ENCODE data around the gene PRR35. TPM values are rescaled to one million over a fixed set of nuclear protein-coding genes. Genes with fewer than 3 reads are reported as not detected.

PRR35 gene
- total and polyA plus RNA-seq, 2 experiments from 2014 or later: 0.66 TPM; not detected in 1

DNA sequence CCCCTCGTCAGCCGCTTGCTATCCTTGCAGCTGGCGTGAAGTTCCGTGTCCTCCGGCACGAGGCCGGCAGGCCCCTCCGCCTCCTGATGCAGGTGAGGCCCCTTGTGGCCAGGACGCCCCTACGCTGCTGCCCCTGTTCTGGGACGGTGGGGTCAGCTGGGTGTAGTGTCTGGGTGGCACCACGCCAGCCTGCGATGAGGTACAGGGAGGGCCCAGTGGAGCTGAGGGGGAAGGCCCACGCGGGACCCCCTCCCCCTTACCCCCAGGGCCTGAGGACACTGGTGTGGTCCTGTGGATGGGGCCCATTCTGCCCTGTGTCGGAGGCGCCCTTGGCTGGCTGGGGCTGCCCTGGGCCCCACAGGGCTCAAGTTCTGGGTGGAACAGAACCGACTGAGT, 22.0 kb downstream of the PRR35 start:
- TF ChIP-seq, protein P1, sequence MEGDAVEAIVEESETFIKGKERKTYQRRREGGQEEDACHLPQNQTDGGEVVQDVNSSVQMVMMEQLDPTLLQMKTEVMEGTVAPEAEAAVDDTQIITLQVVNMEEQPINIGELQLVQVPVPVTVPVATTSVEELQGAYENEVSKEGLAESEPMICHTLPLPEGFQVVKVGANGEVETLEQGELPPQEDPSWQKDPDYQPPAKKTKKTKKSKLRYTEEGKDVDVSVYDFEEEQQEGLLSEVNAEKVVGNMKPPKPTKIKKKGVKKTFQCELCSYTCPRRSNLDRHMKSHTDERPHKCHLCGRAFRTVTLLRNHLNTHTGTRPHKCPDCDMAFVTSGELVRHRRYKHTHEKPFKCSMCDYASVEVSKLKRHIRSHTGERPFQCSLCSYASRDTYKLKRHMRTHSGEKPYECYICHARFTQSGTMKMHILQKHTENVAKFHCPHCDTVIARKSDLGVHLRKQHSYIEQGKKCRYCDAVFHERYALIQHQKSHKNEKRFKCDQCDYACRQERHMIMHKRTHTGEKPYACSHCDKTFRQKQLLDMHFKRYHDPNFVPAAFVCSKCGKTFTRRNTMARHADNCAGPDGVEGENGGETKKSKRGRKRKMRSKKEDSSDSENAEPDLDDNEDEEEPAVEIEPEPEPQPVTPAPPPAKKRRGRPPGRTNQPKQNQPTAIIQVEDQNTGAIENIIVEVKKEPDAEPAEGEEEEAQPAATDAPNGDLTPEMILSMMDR (IDR thresholded peaks at IDR 0.05; ENCODE audit: low read depth, low read length): no peak
- peaks cover 6% of the 10 kb centered on the region for H3K4me1 ChIP-seq (ENCODE audit: low read depth)
- H3K27me3 ChIP-seq: no peaks in the 10 kb centered on the region
- H3K4me3 ChIP-seq: no peak overlapping the region
- H3K36me3 ChIP-seq: no peaks in the 10 kb centered on the region
- DNase-seq (ENCODE audit: low read depth in 1 of 2, low spot score in 1 of 2): no peak
- no peak overlapping the region for H3K27ac ChIP-seq
- H3K9me3 ChIP-seq (ENCODE audit: low read depth): no peaks in the 10 kb centered on the region

GRCh38 chr16:582614-583331, 22.6 kb downstream of the PRR35 start:
- DNase-seq (ENCODE audit: low read depth in 1 of 2, low spot score in 1 of 2): no peak
- Histone ChIP-seq H3K4me3 (no peak overlapping the region), H3K4me1 (ENCODE audit: low read depth) (peaks cover 7% of the 10 kb centered on the region), H3K27me3 (no peaks in the 10 kb centered on the region), H3K36me3 (no peaks in the 10 kb centered on the region), H3K27ac (no peak overlapping the region), H3K9me3 (ENCODE audit: low read depth) (no peaks in the 10 kb centered on the region)
- TF ChIP-seq, protein P1 (IDR thresholded peaks at IDR 0.05; ENCODE audit: low read depth, low read length): no peak

DNA sequence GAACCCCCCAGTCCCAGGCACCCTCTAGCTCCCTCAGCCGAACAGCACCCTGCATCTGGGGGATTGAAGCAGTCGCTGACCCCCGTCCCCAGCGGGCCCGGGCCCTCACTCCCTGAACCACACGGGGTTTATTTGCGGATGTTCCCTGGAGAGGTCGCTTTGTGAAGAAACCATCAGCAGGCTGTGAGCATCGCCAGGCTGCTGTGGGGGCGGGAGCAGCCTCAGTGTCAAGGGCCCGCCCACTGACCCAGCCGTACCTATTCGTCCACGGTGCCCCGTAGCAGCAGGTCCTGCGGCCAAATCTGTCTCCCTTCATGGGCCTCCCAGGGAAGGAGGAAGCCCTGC, 23.2 kb downstream of the PRR35 start:
- no peak overlapping the region for H3K4me3 ChIP-seq
- H3K27ac ChIP-seq: no peak overlapping the region

DNA sequence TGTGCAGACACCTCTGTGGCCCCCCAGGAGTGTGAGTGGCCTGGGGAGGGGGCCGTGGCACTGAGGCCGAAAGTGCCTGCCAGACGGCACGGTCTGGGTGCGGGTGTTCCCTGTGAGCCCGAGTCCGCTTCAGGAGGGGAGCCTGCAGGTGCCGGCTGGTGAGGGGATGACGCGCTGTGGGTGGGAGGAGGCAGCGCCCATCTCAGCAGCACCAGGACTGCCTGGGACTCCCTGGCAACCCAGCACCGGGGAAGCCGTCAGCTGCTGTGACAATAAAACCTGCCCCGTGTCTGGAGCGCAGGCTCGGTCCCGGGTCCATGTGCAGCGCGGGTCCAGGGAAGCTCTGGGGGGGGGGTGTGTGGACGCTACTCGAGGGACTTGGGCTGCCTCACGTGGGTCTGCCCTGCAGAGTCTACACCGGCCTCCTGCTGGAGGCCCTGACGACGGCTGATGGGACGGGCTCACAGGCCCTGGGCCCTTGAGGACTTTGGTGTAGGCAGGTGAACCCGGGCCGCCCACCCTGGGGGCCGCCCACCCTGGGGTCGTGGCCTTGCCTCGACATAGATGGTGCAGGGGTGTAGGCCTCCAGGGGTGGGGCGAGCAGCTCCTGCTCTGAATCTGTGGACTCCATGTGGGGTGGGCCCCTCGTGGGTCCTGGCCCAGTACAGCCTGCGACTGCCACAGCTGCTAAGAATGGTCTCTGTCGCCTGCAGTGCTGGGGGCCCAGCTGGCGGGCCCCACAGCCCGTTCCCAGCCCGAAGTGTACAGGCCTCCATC, 23.8 kb downstream of the PRR35 start:
- no peaks in the 10 kb centered on the region for H3K9me3 ChIP-seq (ENCODE audit: low read depth)
- TF ChIP-seq, protein P1 (IDR thresholded peaks at IDR 0.05; ENCODE audit: low read depth, low read length): no peak
- peaks cover 13% of the 10 kb centered on the region for H3K4me1 ChIP-seq (ENCODE audit: low read depth)
- no peak overlapping the region for H3K4me3 ChIP-seq
- no peaks in the 10 kb centered on the region for H3K36me3 ChIP-seq
- H3K27ac ChIP-seq: no peak overlapping the region
- no peak for DNase-seq (ENCODE audit: low read depth in 1 of 2, low spot score in 1 of 2)
- H3K27me3 ChIP-seq: no peaks in the 10 kb centered on the region

More for the DNA sequence above, 23.2 kb downstream of the PRR35 start:
- DNase-seq (ENCODE audit: low read depth in 1 of 2, low spot score in 1 of 2): no peak
- H3K9me3 ChIP-seq (ENCODE audit: low read depth): no peaks in the 10 kb centered on the region
- peaks cover 13% of the 10 kb centered on the region for H3K4me1 ChIP-seq (ENCODE audit: low read depth)
- H3K36me3 ChIP-seq: no peaks in the 10 kb centered on the region
- TF ChIP-seq, protein P1 (IDR thresholded peaks at IDR 0.05; ENCODE audit: low read depth, low read length): no peak
- H3K27me3 ChIP-seq: no peaks in the 10 kb centered on the region

DNA sequence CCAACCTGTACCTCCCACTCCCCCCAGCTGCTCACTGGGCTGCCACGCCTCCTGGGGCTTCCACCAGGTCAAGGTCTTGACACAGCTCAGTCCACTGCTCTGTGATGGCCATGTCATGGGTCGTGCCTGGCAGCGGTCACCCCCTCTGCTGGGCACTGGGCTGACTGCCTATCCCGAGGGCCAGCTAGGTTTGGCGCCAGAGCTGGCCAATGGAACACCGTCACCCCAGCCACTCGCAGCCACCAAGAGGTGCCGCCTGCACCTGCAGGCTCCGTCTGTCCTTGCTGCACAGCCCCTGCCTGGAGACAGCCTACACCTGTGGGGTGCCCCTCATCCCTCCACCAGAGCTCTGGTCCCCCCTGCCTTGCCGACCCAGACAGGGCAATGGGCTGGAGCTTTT, 25.2 kb downstream of the PRR35 start:
- Histone ChIP-seq H3K9me3 (ENCODE audit: low read depth) (no peaks in the 10 kb centered on the region), H3K4me3 (no peak overlapping the region), H3K27me3 (no peaks in the 10 kb centered on the region), H3K27ac (no peak overlapping the region), H3K4me1 (ENCODE audit: low read depth) (peaks cover 13% of the 10 kb centered on the region), H3K36me3 (no peaks in the 10 kb centered on the region)
- DNase-seq (ENCODE audit: low read depth in 1 of 2, low spot score in 1 of 2): no peak
- TF ChIP-seq, protein P1 (IDR thresholded peaks at IDR 0.05; ENCODE audit: low read depth, low read length): no peak

Data from cardiac muscle cell (in vitro differentiated cells and primary cell).